Measurements from ENCODE around the gene CFAP410. TPM values are rescaled to one million over a fixed set of nuclear protein-coding genes. Genes with fewer than 3 reads are reported as not detected.

The CFAP410 gene
- total and polyA plus RNA-seq, 2 of the 8 experiments (the other 6 are each of a cell fraction or from before 2014, with no cell fraction given): 10.6 to 12.0 TPM

DNA sequence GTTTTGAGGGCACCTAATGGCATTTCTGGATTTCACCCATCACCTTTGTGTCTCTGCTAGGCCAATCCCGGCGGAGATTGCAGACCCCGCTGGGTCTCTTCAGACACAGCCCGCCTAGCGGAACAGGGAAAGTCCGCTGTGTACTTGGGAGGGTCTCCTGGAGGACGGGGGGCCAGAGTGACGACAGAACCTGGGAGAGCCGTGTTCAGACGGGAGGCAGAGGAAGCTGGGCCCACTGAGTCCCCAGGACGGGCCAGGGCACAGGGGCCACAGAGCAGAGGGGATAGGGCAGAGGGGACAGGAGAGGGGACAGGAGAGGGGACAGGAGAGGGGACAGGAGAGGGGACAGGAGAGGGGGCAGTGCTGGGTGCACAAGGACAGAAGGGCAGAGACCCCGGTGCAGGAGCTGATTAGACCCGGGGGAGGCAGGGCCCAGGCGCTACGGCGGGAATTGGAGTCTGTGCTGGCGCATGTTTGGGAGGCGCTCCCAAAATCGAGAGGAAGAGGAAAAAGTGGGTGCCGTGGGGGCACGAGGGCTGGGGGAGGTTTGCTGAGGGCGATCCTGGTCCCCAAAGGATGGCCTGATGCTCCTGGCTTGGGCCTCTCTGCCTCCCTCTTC is 26.9 kb upstream of the CFAP410 start:
- Histone ChIP-seq H2BK5ac (ENCODE audit: low read depth, low read length) (no peak overlapping the region), H2AFZ (ENCODE audit: low read length) (no peak overlapping the region), H3K9ac (replicated peaks in 1 of 4; ENCODE audit: extremely low read depth in 1 of 4, low read depth in 3 of 4, low read length in 3 of 4) (no peak overlapping the region), H3K14ac (ENCODE audit: insufficient read length) (no peak overlapping the region), H2BK20ac (ENCODE audit: low read length) (no peak overlapping the region), H3K4me3 (ENCODE audit: extremely low read depth in 1 of 4, insufficient read depth in 2 of 4, low read depth in 3 of 4, low read length in 4 of 4) (no peak overlapping the region), H2AK5ac (ENCODE audit: low read depth, low read length) (no peak overlapping the region), H3K18ac (ENCODE audit: extremely low read depth, low read length) (no peak overlapping the region), H3K4me2 (ENCODE audit: insufficient read depth in 1 of 2, low read depth in 2 of 2, low read length in 2 of 2) (no peak overlapping the region), H3K4me1 (replicated peaks in 1 of 4; ENCODE audit: control insufficient read depth in 3 of 4, insufficient read depth in 4 of 4, low read length in 3 of 4) (peaks cover 0 to 12% (median 7%) of the 10 kb centered on the region in 4 experiments; a peak in 6 of 7 replicates), H4K91ac (replicated peaks; ENCODE audit: insufficient read length, low read length) (no peak overlapping the region), H3K36me3 (ENCODE audit: control insufficient read depth in 2 of 4, insufficient read depth in 4 of 4, low read length in 3 of 4) (no peaks in the 10 kb centered on the region), H3K23me2 (ENCODE audit: low read depth, low read length) (peaks cover 3% of the 10 kb centered on the region; the same call in 1 of the 2 replicates), H4K20me1 (replicated peaks in 1 of 2; ENCODE audit: control insufficient read depth in 1 of 2, insufficient read depth in 2 of 2, low read length in 2 of 2) (no peaks in the 10 kb centered on the region), H3K4ac (replicated peaks; ENCODE audit: insufficient read length, low read depth, low read length) (no peak overlapping the region), H3K27ac (ENCODE audit: low read depth, low read length) (no peak overlapping the region), H3K56ac (replicated peaks; ENCODE audit: insufficient read length, low read depth, low read length) (no peak overlapping the region), H3K79me1 (ENCODE audit: low read depth, low read length) (no peaks in the 10 kb centered on the region), H2BK15ac (ENCODE audit: low read length) (no peak overlapping the region), H3K79me2 (ENCODE audit: control insufficient read depth in 1 of 2, insufficient read depth in 2 of 2, low read length in 2 of 2) (no peaks in the 10 kb centered on the region), H2BK120ac (replicated peaks; ENCODE audit: low read depth, low read length) (no peak overlapping the region), H3K9me3 (ENCODE audit: insufficient read depth in 2 of 2, low read depth in 1 of 2, low read length in 1 of 2) (no peaks in the 10 kb centered on the region), H2BK12ac (ENCODE audit: low read depth, low read length) (no peak overlapping the region), H4K5ac (ENCODE audit: insufficient read length, low read depth, low read length) (no peak overlapping the region), H4K8ac (ENCODE audit: extremely low read depth, insufficient read depth, low read length) (no peak overlapping the region), H3K23ac (ENCODE audit: insufficient read length) (no peak overlapping the region), H3K27me3 (replicated peaks in 1 of 4; ENCODE audit: control insufficient read depth in 3 of 4, extremely low read depth in 1 of 4, insufficient read depth in 3 of 4, low read length in 3 of 4) (peaks cover 0 to 20% (median 15%) of the 10 kb centered on the region in 4 experiments; a peak in 6 of 7 replicates)
- no peak for DNase-seq (ENCODE audit: low read depth in 1 of 2, low spot score in 2 of 2)
- WGBS, 2 experiments (ENCODE audit: extremely low coverage in 1 of 2, insufficient coverage in 1 of 2, insufficient read length in 1 of 2, insufficient replicate concordance in 2 of 2, low coverage in 1 of 2, low lambda C conversion rate in 2 of 2, missing lambda C conversion rate in 1 of 2): 87% methylated on average over 21 of the region's 22 CpGs; no CpG with 5 or more reads in 1 of the 2 experiments
- no peak for FAIRE-seq
- ChIA-PET POLR2A (ENCODE audit: partially characterized antibody) (no interaction called here), CTCF (ENCODE audit: partially characterized antibody) (interaction anchor here (1.3 kb wide), 1 partner anchor 21 kb away, joined by 4 read pairs; no protein-coding TSS in a partner anchor)
- TF ChIP-seq EGR1 (IDR thresholded peaks at IDR 0.05; ENCODE audit: borderline replicate concordance, low read depth, low read length) (no peak), TCF12 (IDR thresholded peaks at IDR 0.05; ENCODE audit: low read depth, low read length) (no peak), NANOG (IDR thresholded peaks at IDR 0.05; ENCODE audit: insufficient read depth, low read depth, low read length, poor library complexity, severe bottlenecking) (no peak), JUND (IDR thresholded peaks at IDR 0.05; ENCODE audit: low read length) (no peak), CBX5 (IDR thresholded peaks at IDR 0.05; ENCODE audit: low read depth, low read length) (no peak), MAFK (IDR thresholded peaks at IDR 0.05; ENCODE audit: low read depth, low read length) (no peak)
- TF ChIP-seq, protein P1, sequence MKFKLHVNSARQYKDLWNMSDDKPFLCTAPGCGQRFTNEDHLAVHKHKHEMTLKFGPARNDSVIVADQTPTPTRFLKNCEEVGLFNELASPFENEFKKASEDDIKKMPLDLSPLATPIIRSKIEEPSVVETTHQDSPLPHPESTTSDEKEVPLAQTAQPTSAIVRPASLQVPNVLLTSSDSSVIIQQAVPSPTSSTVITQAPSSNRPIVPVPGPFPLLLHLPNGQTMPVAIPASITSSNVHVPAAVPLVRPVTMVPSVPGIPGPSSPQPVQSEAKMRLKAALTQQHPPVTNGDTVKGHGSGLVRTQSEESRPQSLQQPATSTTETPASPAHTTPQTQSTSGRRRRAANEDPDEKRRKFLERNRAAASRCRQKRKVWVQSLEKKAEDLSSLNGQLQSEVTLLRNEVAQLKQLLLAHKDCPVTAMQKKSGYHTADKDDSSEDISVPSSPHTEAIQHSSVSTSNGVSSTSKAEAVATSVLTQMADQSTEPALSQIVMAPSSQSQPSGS (IDR thresholded peaks at IDR 0.05; ENCODE audit: low read length): no peak

Measured in H1 (cell line).